GM18861 (cell line): Measurements from ENCODE around the gene GAN.
"Not testable (repeated sequence)": the region's sequence is repeated elsewhere in the genome, so short reads cannot be mapped to it uniquely, and the experiment has no call there.

ENCODE experiments used
- ATAC-seq: cut with Tn5 transposase; IDR thresholded peaks from one replicate; pipeline ENCODE4 v1.9.1; 2021; ENCODE audit not compliant: unreplicated experiment

Gene GAN

DNA sequence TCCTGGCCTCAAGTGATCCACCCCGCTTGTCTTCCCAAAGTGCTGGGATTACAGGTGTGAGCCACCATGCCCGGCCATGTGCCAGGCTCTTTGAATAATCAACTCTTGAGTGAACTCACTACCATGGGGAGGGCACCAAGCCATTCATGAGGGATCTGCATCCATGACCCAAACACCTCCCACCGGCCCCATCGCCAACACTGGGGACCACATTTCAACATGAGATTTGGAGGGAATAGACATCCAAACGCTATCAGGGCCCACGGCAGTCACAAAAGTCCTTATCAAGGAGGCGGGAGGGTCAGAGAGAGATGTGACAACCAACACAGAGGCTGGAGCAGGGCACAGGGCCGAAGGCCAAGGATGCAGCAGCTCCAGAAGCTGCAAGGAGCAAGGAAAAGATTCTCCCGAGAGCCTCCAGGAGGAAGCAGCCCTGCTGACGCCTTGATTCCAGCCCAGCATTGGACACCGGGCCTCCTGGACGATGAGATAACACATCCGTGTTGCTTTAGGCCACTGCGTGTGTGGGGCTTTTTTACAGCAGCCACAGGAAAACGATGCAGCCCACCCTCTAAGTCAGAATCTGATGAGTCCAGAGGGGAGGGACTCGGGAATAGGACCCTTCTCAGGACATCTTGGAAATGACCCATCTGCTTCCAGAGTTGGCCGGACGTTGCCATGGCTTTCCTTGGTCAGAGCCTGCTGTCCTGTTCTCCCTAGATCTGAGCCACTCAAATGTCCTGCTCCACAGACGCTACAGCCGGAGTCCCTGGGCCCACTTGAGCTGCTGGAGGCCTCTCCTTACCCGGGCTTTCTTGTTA, 82.5 kb downstream of the GAN start:
- ATAC-seq = no peak

DNA sequence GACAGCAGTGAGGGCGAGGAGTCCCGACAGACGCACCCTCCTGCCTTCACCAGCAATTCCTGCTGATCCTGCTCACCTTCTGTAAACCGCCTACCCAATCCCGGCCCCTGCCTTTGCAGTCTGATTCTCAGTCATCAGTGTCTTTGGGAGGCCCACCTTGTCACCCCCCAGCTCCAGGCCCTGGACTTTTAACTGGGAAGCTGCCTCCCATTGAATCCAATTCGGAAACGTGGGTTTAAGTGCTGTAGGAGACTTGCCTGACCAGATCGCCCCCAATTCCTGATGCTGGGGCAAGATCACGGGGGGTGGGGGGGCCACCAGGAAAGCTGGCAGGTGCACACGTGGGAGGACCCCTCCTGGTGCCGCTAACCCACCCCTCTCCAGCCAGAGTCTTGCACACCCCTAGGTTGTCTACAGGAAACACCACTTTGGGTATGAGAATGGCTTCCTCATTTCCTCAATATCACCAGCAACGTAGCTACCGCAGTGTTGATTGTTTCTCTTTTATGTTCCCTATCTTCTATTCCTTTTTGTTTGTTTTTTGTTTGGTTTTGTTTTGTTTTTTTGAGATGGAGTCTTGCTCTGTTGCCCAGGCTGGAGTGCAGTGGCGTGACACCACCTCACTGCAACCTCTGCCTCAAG, 83.2 kb downstream of the GAN start:
- no peak for ATAC-seq

DNA sequence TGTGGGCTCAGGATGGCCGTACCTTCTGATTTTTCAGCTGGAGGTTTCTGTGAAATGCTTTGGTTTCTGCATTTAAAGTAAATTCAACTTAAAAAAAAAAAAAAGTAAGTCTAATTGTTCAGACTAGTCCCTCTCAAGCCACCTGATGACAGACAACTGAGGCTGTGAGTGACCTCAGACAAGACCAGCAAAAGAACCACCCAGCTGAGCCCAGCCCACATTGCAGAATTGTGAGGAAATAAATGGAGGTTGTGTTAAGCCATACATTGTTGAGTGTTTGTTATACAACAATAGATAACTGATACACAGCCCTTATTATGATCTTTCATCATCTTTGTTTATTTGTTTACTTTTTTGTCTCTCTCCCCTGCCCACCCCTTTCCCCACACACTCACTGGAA, 85.1 kb downstream of the GAN start:
- ATAC-seq = no peak

DNA sequence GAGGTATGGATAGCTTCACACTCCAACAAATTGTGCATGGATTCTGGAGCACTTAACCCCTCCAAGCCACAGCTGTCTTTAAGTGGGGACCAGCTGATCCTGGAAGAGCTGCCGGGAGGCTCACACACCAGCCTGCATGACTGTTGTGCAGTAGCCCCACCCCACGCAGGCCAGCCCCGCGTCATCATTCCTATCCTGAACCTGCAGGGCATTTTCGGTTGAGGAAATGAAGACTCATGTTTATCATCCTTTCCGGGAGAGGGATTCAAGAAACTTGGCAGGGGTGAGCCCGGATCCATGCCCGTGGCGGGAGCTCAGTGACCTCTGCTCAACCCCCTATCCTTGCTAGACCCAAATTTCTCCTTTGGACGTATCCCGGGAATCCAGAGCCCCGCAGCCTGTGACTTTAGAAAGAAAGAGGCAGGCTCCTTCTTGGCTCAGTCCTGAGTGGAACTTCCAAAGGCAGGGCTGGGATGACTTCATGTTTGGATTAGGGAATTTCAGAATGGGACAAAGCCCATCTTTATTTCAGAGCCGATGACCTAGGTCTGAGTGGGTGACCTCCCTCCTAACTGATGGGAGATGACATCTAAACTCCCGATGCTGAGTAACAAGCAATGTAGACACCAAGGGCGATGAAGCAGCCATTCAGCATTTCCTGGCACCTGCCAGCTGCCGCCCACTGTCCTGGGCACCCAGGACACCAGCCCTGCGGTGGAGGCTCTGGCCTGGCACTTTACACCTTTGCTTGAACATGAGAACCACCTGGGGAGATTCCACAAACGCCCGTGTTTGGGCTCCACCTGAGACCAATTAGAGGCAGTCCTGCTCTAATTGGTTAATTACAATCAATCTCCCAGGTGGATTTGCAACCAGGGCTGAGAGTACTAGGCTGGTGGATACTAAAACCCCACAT, 86.5 kb downstream of the GAN start:
- ATAC-seq = no peak

DNA sequence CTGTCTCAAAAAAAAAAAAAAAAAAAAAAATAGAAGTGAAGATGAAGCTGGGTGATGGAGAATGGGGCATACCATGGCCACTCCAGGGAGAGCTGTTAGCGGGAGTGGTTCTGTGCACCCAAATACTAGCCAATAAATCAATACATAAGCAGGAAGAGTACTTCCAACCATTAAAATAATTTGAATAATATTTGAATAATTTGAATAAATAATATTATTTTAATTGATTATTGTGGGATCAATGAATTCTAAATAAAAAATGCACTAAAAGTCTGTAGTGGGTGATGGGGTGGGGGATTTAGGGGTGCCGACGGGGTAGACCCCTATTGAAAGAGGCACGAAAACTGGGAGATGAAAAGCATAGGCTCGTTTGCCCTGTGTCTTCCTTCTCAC, 88.4 kb downstream of the GAN start:
- ATAC-seq = no peak

DNA sequence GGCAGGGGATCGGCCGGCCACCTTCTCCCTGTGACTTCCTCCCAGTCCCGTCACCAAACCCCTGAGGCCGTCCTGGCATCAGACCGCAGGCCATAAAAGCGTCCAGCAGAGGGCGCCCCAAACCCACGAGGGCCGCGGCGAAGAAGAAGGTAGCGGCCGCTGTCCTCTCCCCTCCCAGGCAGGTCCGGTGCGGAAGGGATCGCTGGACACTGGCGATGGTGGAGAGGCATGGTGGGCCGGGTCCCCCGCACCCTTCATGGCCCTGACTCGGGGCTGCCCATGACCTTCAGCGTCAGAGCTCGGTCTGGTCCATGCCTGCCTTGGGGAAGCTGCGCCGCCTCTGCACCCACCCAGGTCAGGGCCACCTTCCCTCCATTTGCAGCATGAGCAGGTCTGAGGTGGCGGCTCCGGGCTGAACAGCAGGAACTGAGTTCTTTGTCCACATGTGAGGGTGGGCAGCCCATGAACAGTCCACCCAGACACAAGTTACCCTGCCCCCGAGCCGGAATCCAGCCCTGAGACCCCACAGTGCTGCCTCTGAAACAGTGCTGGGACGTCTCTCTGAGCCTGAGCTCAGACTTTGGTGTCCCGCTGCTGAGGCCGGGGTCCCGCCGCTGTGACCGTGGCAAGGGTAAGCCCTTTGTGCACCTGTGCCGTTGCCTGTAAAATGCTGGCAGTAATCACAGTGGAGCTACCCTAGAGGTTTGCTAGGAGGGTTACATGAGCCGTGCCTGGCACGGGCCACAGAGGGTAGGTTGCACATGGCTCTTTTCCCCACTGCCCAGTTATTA, 89.0 kb downstream of the GAN start:
- ATAC-seq = no peak

DNA sequence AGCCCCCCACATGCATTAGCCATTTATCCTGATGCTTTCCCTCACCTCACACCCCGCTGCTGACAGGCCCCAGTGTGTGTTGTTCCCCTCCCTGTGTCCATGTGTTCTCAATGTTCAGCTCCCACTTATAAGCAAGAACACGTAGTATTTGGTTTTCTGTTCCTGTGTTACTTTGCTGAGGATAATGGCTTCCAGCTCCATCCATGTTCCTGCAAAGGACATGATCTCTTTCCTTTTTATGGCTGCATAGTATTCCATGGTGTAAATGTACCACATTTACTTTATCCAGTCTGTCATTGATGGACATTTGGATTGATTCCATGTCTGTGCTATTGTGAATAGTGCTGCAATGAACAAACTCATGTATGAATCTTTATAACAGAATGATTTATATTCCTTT, 90.2 kb downstream of the GAN start:
- ATAC-seq = not testable (repeated sequence)

DNA sequence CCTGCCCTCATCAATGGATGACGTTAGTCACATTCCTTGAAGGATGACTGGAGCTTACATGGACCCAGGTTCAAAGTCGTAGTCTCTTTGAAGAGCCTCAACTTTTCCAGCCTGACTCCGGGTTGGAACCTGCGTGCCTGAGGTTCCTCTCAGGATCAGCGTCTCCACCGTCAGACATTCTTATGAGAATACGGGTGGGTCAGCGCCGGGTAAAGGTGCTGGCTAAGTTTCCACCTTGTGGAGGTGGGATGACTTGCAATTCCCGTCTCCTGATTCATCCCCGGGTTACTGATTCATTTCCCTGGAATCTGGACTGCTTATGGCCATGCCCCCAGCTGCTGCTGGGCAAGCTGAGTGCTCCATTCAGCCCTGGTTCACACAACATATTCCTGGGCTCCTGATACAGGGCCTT, 90.9 kb downstream of the GAN start:
- no peak for ATAC-seq

DNA sequence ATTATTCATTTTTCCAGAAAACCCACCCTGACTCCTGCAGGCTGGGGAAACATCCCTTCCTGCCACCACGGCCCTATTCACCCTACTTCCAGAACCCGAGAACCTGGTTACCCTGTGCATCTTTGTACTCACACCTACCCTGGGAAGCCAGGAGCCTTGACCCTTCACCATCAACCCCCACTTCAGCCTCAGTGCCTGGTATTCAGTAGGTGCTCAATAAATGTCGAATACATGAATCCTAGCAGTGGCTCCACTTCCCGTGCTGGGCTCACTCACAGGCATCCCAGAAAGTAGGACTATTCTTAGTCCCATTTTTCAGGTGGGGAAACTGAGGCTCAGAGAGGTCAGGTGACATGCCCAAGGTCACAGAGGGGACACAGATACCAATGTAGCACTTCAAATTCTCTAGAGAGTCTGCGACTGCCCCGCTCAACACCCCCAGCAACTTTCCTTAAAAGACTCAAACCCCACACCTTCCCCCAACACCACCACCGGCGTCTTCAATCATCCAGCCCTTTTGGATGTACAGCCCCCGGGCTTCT, 93.7 kb downstream of the GAN start:
- ATAC-seq = no peak

DNA sequence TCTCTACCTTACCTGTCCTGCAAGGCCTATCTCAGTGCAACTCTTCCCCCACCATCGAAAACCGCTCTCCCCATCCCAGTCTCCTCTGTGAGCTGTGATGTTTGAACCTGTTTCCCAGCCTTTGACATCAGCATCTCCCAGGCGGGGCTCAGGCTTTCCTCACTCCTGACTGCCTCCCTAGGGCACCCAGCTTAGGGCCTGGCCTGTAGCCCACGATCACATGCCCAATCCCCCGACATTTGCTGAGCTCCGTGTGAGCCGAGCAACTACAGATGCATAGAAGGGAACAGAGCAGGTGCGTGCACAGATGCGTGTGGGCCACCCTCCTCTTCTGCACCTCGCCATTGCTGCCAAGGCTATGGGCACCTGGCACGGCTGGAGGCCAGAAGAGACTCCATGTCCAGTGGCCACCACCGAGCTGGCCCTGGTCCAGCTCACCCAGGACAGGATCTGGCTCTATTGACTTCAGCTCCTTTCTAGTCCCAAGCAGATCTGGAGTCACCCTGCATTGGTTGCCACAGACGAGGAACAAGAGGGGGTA, 94.3 kb downstream of the GAN start:
- ATAC-seq = no peak

DNA sequence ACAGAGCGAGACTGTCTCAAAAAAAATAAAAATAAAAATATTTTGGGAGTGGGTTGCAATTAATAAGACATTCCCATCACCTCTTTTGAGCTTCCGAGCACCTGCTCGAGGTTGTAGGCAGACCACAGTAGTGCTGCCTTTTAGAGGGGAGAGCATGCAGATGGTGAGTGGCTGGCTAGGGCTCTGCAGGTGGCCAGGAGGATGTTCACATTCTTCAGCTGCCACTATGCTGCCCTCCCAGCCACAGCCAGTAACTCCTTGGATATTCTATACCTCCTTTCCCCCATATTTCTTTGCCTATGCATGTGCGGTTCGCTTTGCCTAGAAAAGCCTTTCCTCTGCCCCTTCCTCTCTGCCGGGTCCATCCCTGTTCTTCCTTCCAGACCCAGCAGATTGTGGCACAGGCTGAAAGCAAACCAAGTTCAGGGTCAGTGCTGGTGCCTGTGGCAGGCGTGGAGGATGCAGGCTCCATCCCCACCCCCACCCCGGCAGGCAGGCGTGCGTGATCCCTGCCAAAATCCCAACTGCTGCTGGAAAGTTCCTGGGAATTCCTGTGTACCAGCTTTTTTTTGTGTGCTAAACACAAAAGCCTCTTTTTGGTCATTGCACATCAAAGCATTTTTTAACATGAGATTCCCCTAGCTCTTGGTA, 96.0 kb downstream of the GAN start:
- no peak for ATAC-seq

DNA sequence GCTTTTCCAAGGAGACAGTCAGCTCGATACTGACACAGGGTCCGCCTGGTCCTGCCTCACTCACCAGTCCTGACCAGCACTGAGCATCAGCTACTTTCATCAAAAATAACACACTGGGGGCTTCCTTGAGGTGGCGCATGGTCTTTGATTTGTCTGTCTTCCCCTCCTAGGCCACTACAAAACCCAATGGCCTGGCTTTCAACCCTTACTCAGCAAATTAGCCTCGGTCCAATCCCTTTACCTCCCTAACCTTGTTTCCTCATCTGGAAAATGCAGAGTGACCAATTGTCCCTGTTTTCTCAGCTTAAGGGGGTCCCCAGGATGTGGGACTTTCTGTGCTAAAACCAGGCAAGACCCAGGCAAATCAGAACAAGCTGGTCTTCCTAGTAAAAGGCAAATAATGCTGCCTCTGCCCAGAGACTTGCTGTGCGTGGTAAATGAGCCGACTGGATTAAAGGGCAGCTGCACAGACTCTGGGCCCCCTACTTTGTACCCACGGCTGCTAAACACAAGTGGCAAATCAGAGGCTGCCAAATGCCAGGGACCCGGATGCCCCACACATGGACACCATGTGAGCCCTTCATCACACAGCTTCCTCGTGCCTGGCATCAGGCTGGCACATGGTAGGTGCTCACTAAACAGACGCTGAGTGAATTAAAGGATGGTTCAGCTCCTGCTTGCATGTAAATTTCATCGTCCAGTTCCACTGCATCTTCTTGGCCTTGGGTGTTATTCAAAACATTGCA, 98.7 kb downstream of the GAN start:
- ATAC-seq = no peak

DNA sequence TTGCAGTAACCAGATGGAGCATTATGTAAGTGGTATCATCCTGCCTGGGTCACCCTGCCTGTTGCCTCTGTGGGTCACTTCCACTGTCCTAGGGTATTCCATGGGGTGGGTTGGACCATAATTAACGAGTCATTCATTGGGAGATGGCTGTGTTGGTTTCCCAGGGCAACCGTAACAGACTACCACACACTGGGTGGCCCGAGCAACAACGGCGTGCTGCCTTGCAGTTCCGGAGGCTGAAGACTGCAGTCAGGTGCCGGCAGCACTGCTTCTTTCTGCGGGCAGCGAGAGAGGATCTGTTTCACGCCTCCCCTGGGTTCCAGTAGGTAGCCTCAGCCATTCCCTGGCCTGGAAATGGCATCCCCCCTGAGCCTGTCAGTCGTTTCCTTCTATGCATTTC, 101.0 kb downstream of the GAN start:
- ATAC-seq = no peak

DNA sequence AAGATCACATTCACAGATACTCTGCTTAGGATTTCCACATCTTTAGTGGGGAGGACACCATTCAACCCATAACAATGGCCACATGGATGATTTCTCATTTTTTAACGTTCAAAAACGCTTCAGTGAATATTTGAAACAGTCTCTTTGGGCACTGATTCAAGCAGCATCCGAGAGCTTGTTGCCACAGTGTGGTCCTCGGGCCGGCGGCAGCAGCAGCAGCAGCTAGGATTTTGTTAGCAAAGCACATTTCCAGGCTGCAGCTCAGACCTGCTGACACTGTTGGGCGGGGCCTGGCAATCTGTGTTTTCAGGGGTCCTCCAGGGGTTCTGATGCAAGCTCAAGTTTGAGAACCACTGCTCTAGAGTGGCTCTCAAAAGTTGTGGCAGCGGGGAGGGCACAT, 102.0 kb downstream of the GAN start:
- ATAC-seq = no peak

DNA sequence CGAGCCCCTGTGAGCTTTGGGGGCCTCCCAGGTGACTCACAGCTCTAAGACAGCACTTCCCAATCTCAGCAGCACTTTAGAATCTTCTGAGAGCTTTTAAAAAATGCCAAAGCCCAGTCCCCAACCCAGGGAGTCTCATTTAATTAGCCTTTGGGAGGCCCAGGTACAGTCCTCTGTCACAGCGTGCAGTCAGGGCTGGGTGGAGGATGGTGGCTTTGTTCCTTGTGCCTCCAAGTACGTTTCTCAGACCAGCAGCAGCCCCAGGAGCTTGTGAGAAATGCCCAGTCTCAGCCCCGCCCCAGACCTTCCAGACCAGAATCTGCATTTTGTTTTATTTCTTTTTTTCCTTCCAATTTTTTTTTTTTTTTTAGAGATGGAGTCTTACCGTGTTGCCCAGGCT, 102.4 kb downstream of the GAN start:
- ATAC-seq = no peak

DNA sequence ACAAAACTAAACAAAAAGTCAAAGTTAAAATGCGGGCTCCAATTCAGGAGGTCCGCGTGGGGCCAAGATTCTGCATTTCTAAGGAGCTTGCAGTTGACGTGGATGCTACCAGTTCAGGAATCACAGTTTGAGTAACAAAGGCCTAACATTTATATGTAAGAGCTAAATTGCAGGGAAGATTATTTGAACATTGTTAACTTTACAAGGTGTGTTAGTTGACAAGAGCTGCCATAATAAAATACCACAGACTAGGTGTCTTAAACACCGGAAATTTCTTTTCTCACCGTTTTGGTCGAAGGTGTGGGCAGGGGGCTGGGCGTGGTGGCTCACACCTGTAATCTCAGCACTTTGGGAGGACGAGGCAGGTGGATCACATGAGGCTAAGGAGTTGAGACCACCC, 105.0 kb downstream of the GAN start:
- no peak for ATAC-seq

DNA sequence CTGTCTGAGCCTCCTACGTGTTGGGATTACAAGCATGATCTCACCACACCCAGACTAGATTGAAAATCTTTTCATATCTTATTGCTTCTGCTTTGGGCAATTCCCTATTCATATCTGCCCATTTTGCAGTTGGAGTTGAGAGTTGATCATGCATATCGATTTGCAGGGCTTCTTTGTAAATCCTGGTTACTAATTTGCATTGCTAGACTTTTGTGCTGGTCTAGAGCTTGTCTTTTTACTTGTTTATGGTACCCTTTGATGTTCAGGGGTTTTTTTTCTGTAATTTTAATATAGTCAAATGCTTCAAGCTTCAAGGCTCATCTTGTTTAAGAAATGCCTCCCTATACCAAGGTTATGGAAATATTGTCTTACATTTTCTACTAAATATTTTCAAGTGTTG, 106.4 kb downstream of the GAN start:
- no peak for ATAC-seq

DNA sequence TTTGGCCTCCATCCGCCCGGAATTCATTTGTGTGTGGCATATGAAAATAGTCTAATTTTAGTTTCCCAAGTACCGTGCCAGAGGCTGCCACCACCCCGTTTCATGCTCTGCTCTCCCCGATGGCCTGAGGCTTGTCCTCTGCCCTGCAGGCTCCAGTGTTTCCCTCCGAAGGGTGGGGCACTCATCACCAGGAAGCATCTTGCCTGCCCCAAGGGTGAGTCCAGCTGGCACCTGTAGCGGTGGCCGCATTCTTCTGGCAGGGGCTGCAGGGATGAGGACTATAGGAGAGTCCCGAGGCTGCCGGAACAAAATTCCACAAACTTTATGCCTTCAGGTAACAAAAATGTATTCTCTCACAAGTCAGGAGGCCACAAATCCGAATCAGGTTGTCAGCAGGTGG, 106.8 kb downstream of the GAN start:
- no peak for ATAC-seq

DNA sequence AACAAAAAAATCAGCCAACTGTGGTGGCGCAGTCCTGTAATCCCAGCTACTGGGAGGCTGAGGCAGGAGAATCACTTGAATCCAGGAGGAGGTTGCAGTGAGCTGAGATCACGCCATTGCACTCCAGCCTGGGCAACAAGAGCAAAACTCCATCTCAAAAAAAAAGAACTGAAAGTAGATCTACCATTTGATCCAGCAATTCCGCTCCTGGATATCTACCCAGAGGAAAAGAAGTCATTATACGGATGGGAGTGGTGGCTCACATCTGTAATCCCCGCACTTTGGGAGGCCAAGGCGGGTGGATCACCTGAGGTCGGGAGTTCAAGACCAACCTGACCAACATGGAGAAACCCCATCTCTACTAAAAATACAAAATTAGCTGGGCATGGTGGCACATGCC, 107.4 kb downstream of the GAN start:
- ATAC-seq = not testable (repeated sequence)
